Gastroesophageal sphincter (tissue), 3 donors: ENCODE measurements around the gene RASGEF1C.

ENCODE experiments used
- EP300 ChIP-seq: sonication (generic); formaldehyde crosslinking; IDR thresholded peaks from one replicate; pipeline ENCODE4 v1.6.1; 2017; ENCODE audit warnings: antibody characterized with exemption, mild to moderate bottlenecking
- POLR2A ChIP-seq, 2 donors: fragments of 450-650 bp; IDR thresholded peaks; one replicate each; pipeline ENCODE4 v1.6.1; 2017; ENCODE audit warnings: antibody characterized with exemption in 2 of 2, mild to moderate bottlenecking in 2 of 2, moderate library complexity in 1 of 2
- TF ChIP-seq, protein P1 (sequence below), 4 experiments: fragments of 200-600 bp in 2 of 4; fragments of 450-650 bp in 2 of 4; sonication (generic) in 1 of 4; IDR thresholded peaks; one replicate each; pipeline ENCODE4 v1.5.1; 2017 to 2019; ENCODE audit warnings: antibody characterized with exemption in 4 of 4, mild to moderate bottlenecking in 2 of 4, moderate library complexity in 2 of 4

DNA sequence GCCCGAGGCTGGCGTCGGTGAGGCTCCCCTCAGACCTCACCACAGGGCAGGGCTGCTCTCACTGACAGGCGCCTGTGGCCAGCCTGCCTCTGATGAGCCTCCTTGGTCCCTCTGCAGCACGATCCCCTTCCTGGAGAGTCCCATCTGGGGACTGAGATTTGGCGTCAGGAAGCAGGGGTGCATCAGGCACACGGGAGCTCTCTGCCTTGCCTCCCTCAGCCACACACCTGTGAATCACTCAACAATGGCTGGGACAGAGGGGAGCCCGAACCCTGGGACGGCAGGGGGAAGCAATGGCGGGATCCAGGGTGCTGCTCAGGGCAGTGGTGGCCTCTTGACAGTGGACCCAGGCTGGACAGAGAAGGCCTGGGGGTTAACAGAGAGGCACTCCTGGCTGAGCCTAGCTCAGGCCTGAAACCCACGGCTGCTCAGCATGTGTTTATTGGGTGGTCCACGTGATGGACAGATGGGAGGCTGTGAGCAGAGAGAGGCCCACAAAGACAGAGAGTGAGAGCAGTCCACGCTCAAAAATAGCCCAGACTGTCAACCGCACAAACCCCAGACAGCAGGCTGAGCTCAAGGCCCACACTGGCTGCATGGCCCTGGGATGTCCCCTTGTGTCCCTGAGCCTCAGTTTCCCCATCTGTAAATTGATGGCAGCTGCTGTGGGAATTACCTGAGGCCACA, 11.9 kb downstream of the RASGEF1C start:
- TF ChIP-seq, protein P1, sequence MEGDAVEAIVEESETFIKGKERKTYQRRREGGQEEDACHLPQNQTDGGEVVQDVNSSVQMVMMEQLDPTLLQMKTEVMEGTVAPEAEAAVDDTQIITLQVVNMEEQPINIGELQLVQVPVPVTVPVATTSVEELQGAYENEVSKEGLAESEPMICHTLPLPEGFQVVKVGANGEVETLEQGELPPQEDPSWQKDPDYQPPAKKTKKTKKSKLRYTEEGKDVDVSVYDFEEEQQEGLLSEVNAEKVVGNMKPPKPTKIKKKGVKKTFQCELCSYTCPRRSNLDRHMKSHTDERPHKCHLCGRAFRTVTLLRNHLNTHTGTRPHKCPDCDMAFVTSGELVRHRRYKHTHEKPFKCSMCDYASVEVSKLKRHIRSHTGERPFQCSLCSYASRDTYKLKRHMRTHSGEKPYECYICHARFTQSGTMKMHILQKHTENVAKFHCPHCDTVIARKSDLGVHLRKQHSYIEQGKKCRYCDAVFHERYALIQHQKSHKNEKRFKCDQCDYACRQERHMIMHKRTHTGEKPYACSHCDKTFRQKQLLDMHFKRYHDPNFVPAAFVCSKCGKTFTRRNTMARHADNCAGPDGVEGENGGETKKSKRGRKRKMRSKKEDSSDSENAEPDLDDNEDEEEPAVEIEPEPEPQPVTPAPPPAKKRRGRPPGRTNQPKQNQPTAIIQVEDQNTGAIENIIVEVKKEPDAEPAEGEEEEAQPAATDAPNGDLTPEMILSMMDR (IDR thresholded peaks at IDR 0.05), result no peak
- TF ChIP-seq EP300, result no peak
- no peak for TF ChIP-seq POLR2A (IDR thresholded peaks at IDR 0.05)
